ENCODE data around the gene ITIH1. TPM values are rescaled to one million over a fixed set of nuclear protein-coding genes. Genes with fewer than 3 reads are reported as not detected.

The ITIH1 gene
- total RNA-seq, 1 donor from 2014 or later = not detected

DNA sequence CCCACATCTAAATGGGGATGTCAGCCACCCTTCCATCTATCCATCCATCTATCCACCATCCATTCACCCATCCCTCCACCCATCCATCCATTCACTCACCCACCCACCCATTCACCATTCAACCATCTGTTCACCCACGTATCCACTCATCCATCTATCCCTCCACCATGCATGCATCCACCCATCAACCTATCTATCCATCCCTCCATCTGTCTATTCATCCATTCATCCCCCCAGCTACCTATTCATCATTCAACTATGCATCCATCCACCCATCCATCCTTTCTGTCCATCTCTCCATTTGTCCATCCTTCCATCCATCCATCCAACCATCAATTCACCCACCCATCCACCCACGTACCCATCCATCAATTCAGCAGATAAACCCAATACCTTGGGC, 31.8 kb downstream of the ITIH1 start:
- Histone ChIP-seq H3K79me2 (ENCODE audit: low read depth) (no peaks in the 10 kb centered on the region), H3K27me3 (no peaks in the 10 kb centered on the region), H2AFZ (replicated peaks) (no peak overlapping the region), H3K36me3 (no peaks in the 10 kb centered on the region), H3K4me1 (no peaks in the 10 kb centered on the region), H3K4me3 (no peak overlapping the region), H3K9me3 (ENCODE audit: low read depth) (no peaks in the 10 kb centered on the region), H3K4me2 (no peak overlapping the region), H3K9ac (no peak overlapping the region), H4K20me1 (ENCODE audit: low read depth) (no peaks in the 10 kb centered on the region), H3K27ac (no peak overlapping the region), H3F3A (ENCODE audit: low read depth) (no peaks in the 10 kb centered on the region)
- no peak for TF ChIP-seq EZH2phosphoT487 (IDR thresholded peaks at IDR 0.05)
- no peak for TF ChIP-seq EZH2 (IDR thresholded peaks at IDR 0.05)
- TF ChIP-seq, protein P1, sequence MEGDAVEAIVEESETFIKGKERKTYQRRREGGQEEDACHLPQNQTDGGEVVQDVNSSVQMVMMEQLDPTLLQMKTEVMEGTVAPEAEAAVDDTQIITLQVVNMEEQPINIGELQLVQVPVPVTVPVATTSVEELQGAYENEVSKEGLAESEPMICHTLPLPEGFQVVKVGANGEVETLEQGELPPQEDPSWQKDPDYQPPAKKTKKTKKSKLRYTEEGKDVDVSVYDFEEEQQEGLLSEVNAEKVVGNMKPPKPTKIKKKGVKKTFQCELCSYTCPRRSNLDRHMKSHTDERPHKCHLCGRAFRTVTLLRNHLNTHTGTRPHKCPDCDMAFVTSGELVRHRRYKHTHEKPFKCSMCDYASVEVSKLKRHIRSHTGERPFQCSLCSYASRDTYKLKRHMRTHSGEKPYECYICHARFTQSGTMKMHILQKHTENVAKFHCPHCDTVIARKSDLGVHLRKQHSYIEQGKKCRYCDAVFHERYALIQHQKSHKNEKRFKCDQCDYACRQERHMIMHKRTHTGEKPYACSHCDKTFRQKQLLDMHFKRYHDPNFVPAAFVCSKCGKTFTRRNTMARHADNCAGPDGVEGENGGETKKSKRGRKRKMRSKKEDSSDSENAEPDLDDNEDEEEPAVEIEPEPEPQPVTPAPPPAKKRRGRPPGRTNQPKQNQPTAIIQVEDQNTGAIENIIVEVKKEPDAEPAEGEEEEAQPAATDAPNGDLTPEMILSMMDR (IDR thresholded peaks at IDR 0.05) = no peak
- H3K27ac Mint-ChIP-seq = no peak overlapping the region
- H3K4me1 Mint-ChIP-seq = no peaks in the 10 kb centered on the region
- H3K36me3 Mint-ChIP-seq = no peaks in the 10 kb centered on the region
- no peak for DNase-seq (ENCODE audit: low spot score)
- peaks cover 7% of the 10 kb centered on the region for H3K27me3 Mint-ChIP-seq (ENCODE audit: insufficient read depth, low read depth)
- no peak overlapping the region for H3K4me3 Mint-ChIP-seq
- H3K9me3 Mint-ChIP-seq = no peaks in the 10 kb centered on the region

DNA sequence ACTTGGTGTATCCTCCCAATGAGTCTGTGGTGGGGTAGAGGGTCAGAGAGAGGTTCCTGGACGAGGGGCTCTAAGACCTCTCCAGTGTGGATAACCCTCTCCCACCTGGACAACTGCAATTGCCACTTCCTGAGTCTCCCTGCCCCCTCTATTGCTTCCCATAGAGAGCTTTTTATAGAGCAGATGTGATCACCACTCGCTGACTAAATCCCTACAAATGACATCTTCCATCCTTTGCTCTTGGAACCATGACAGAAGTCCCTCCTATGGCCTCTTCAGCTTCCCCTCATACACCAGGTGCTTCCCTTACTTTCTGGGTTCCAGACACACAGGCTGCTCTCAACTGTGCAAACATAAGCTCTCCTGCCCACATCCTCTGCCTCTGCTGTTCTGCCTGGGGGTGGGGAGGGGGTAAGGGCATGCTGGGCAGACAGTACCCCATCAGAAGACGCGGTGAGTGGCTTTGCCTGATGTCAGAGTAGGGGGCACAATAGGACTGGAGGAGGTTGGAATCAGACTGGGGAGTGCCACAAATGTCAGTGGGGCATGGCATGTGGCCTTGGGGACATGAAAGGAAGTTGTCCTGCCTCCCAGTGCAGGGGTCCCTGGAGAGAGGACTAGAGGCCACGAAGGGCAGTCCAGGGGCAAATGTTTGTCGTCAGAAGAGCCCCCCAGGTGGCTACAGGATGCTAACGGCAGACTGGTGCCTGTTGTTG, 32.4 kb downstream of the ITIH1 start:
- H3K9me3 Mint-ChIP-seq = no peaks in the 10 kb centered on the region
- H3K36me3 Mint-ChIP-seq = no peaks in the 10 kb centered on the region
- no peak overlapping the region for H3K9ac ChIP-seq
- DNase-seq (ENCODE audit: low spot score) = no peak
- peak overlapping the region; percentile 69 for H3K27ac Mint-ChIP-seq
- no peaks in the 10 kb centered on the region for H3K9me3 ChIP-seq (ENCODE audit: low read depth)
- no peak overlapping the region for H3K4me3 ChIP-seq
- H4K20me1 ChIP-seq (ENCODE audit: low read depth) = no peaks in the 10 kb centered on the region
- H3K4me2 ChIP-seq = no peak overlapping the region
- H3K4me1 ChIP-seq = no peaks in the 10 kb centered on the region
- H3K79me2 ChIP-seq (ENCODE audit: low read depth) = no peaks in the 10 kb centered on the region
- H3K36me3 ChIP-seq = no peaks in the 10 kb centered on the region
- H3K4me3 Mint-ChIP-seq = no peak overlapping the region
- H3K27me3 Mint-ChIP-seq (ENCODE audit: insufficient read depth, low read depth) = peaks cover 7% of the 10 kb centered on the region
- TF ChIP-seq EZH2 (IDR thresholded peaks at IDR 0.05) = no peak
- TF ChIP-seq, protein P1 (IDR thresholded peaks at IDR 0.05) = no peak
- TF ChIP-seq EZH2phosphoT487 (IDR thresholded peaks at IDR 0.05) = no peak
- H3K27me3 ChIP-seq = no peaks in the 10 kb centered on the region
- H3K27ac ChIP-seq = no peak overlapping the region
- H2AFZ ChIP-seq (replicated peaks) = no peak overlapping the region
- H3K4me1 Mint-ChIP-seq = no peaks in the 10 kb centered on the region
- H3F3A ChIP-seq (ENCODE audit: low read depth) = no peaks in the 10 kb centered on the region

DNA sequence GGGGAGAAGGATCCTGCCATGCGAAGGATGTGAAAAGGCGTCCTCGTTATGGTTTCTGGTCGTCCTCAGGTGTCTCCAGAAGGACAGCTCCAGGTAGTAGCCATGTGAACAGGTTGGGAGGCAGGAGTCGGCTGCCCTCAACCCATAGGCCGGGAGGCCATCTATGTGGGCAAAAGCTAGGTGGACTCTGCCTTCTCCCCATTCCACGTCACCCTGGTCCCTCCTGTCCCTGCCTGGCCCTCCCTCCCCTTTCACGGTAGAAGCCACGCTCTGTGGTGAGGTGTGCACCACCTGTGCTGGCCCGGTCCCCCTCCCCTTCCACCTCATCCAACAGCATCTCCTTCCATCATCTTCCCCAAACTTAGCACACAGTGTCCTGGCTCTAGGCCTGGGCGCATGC, 33.5 kb downstream of the ITIH1 start:
- H4K20me1 ChIP-seq (ENCODE audit: low read depth) = no peaks in the 10 kb centered on the region

More for the DNA sequence above, 33.5 kb downstream of the ITIH1 start:
- Mint-ChIP-seq H3K4me3 (no peak overlapping the region), H3K4me1 (no peaks in the 10 kb centered on the region), H3K27me3 (ENCODE audit: insufficient read depth, low read depth) (peaks cover 7% of the 10 kb centered on the region), H3K36me3 (no peaks in the 10 kb centered on the region), H3K9me3 (no peaks in the 10 kb centered on the region), H3K27ac (no peak overlapping the region)
- H3K4me2 ChIP-seq = no peak overlapping the region
- H3K27ac ChIP-seq = no peak overlapping the region
- DNase-seq (ENCODE audit: low spot score) = no peak
- H3K4me1 ChIP-seq = no peaks in the 10 kb centered on the region
- no peaks in the 10 kb centered on the region for H3K36me3 ChIP-seq
- no peaks in the 10 kb centered on the region for H3F3A ChIP-seq (ENCODE audit: low read depth)
- TF ChIP-seq EZH2 (IDR thresholded peaks at IDR 0.05) (no peak), EZH2phosphoT487 (IDR thresholded peaks at IDR 0.05) (no peak)
- TF ChIP-seq, protein P1 (IDR thresholded peaks at IDR 0.05) = no peak
- H3K79me2 ChIP-seq (ENCODE audit: low read depth) = no peaks in the 10 kb centered on the region
- H3K9me3 ChIP-seq (ENCODE audit: low read depth) = no peaks in the 10 kb centered on the region
- H3K9ac ChIP-seq = no peak overlapping the region
- no peak overlapping the region for H3K4me3 ChIP-seq
- no peak overlapping the region for H2AFZ ChIP-seq (replicated peaks)
- no peaks in the 10 kb centered on the region for H3K27me3 ChIP-seq

Measured in neural progenitor cell (in vitro differentiated cells).